ENCODE data around the gene CDPF1.

The CDPF1 gene

DNA sequence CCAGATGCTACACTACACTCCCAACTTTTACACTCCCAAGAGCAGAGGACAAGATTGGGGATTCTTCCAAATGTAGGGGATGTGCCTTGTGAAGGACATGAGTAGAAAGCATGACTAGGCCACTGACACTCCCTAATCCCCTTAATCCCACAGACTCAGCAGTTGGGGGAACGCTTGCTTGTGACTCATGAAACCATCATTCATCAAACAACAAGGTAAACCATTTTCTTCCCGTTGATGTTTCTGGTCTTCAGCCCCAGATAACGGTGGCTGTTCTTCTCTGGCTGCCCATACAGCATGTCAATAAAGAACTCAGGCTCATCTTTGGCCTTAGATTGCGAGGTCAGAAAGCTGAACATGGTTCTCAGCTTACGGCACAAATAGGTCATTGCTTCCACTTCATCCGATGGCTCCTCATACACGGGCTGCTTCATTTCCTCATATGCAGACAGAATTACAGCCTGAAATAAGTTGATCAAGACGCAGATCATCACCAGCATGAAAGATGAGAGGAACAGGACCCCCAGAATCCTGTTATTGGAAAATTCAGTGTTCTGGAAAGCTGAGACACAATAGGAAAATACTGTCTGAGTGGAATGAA is 6.4 kb upstream of the CDPF1 start:
- FAIRE-seq, result no peak

DNA sequence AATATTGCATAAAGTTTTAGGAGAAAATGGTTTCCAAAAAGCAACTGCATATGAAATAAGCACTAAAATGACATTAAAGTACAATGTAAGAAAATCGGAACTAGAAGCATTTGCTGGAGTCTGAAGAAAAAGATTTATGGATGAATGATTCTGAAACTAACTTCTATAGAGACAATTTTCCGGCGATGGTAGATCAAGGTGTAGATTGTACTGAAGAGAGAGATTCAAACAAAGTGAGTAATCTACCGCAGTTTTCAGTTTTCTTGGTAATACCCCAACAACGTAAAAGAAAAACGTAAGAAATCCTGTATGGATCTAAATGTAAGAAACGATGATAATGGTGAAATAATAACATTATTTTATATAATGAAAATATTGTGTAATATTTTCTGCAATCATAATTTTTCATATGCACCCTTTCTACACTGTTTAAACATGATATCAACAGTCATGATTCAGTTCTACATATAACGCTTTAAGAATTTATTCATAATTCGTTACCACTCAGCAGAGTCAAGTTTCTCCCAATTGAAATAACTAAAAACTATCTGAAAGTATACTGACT is 1.8 kb upstream of the CDPF1 start:
- no peak for FAIRE-seq

DNA sequence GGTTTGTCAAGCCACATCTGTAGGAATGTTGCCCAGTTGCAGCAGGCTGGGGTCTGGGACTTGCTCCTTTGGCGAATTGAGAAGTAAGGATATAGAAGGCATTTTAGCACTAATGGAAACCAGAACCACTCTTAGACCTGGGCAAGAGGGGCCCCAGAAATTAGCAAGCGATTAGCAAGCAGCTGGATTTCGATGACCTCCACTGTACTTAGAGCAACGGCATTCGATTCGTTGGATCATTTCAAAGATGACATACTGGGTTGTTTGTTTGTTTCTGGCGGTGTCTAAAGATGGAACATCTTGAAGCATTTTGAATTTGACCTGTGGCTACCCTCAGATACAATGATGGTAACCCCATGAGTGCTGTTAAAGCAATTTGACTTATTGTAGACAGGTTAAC is 1.2 kb upstream of the CDPF1 start:
- no peak for FAIRE-seq

DNA sequence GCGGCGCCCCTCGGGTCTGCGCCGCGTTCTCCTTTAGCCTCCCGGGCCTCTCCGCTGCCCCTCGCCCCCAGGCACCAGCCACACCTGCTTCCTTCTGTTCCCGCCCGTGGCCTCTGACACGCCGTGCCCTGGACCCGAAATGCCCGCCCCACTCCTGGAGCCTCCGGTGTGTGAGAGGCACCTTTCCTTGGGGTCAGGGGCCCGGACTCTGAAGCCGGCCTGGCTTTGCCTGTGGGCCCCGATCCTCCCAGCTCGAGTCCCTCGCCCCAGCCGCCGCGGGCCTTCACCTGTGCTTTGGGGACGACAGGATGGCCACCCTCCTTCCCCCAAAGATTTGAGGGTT is 661 bp upstream of the CDPF1 start:
- FAIRE-seq, result no peak

DNA sequence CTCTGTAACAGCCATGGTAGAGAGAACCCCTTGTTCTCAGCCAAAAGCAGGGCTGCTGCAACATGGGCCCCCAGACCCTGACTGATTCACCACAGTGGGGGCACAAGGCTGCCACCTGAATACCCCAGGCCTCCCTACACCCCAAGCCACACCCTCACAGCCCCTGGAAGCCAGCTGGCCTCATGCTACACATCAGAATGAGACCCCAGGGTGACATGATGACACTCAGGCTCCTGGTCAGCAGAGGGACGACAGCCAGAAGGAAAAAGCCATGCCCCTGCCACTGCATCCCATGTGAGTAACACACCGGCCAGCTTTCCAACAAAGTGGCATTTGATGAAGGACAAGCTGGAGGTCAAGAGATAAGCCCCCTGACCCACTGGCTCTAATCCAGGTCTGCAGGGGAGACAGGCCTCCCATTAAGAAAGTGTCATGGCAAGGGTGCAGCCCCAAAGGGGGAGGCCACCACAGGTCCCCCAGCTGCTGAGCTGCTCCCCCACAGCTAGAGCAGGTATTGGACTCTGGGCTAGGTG is 2.6 kb downstream of the CDPF1 start:
- no peak for FAIRE-seq

DNA sequence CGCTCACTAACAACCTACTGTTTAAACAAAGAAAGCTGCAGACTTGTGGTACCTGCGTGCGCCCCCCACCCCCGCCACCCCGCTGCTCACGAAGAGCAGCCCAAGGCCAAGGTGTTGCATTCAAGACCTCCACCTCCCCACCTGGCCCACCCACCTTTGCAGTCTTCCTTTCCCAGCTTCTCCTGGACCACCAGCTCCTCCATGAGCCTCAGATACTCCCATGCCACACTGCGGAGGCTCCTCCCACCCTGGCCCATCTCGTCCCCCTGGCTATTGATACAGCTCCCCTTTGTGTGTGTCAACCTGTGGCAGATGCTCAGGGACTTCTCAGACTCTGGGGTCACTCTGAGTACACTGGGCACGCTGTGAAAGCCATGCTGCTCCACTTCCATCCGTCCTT is 3.9 kb downstream of the CDPF1 start:
- no peak for FAIRE-seq

DNA sequence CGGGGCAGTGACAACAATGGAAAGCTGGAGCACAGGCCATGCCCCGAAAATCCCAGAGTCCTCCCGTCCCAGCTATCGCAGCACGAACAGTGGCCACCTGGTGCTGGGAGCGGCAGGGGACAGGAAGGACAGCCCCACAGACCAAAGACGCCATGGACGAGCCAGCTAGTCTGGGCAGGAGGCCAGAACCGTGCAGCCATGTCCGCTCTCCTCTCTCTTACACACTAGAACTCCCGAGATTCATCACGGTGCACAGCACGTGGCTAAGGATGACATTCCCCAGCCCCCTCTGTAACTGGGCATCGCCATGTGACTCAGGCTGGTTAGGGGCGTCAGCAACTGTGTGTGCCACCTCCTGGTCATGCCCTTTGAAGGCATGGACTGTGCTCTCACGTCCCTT is 4.6 kb downstream of the CDPF1 start:
- FAIRE-seq, result no peak

DNA sequence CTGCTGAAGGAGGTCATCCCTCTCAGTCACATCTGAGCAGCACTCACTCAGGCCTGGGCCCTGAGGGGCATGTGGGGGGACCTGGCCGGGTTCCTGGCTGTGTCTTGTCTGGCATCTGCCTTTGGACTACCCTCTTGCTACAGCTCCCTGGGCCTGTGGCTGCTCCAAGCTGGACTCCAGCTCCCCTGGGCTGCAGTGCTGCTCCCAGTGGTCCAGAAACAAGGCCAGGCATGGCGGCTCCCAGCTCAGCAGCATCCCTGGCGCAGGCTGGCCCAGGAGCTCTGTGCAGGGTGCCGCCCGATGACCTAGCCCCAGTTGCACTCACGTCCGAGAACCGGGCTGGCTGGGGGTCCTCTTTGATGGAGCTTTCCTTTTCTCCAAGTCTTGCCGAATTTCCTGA is 5.3 kb downstream of the CDPF1 start:
- FAIRE-seq, result no peak

DNA sequence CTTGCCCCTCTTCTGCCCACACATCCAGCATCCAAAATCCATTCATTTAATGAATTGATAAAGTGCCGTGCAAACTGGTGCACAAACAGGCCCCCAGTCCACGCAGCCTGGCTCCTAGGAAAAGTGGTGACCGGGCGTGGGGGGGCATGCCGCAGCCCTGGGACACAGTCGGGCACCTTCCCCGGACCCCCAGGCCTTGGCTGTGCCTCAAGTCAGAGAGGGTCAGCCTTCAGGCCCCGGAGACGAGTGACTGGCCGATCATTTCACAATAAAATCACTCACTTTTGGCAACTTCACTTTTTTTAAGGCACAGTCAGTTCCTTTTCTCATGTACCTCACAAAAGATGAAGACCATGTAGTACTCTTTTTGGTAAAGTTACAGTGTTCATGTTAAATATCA is 8.0 kb downstream of the CDPF1 start:
- no peak for FAIRE-seq

DNA sequence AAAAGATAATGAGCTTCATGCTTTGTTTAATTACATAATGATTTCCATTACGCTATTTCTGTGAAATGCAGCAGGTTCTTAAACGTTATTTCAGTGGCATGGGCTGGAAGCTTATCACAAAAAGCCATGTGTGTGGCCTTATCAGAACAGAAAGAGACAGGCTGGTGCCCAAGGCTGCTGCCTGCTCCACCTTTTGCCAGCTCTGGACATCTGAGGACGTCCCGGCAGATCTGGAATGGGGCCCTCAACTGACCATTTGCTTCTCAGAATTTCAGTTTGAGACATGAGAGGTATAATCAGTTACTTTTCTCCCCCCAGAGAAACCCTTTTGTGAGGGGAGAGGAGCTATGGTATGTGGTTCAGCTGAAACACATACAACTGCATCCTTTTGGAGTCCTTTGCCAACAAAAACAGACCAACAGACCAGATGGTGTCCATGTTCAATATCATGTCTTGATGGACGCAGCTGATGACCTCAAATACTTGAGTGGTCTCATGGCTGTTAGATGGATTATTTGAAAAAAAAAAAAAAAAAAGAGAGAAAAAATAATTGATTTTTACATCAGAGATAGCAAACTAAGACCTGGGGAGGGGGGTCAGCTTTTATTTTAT is 8.6 kb downstream of the CDPF1 start:
- no peak for FAIRE-seq

DNA sequence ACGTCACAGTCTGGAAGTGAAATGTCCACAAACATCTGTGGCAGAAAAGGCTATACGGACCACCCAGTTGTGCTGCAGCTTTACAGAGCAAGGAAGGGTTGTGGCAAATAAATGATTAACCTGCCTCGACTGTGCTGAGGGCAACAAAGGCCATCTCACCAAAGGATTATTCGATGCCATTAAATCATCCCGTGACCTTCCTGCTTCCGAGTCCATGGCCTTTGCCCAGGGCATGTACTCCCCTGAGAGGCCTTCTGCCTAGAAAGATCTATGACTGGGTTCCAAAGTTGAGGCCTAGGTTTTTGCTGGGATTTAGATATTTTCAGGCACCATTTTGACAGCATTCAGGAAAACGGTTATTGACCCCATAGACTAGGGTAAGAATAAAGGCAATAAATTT is 9.2 kb downstream of the CDPF1 start:
- no peak for FAIRE-seq

DNA sequence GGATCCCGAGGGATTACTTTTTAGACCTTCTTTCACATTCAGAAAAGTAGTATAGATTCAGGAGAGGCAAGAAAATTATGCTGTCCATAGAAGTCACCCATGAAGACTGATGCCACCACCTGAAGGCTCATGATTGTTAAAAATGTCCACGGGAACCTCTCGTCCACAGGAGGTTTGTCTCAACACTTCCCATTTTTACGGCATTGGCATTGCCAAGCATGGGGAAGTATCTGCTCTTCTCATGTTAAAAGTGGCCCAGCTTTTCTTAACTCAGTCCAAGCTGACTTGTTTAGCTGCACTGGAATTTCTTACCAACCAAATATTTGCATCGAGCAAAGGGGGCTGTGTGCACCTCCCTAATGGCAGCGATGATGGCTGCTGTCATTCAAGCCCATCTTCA is 9.6 kb downstream of the CDPF1 start:
- no peak for FAIRE-seq

DNA sequence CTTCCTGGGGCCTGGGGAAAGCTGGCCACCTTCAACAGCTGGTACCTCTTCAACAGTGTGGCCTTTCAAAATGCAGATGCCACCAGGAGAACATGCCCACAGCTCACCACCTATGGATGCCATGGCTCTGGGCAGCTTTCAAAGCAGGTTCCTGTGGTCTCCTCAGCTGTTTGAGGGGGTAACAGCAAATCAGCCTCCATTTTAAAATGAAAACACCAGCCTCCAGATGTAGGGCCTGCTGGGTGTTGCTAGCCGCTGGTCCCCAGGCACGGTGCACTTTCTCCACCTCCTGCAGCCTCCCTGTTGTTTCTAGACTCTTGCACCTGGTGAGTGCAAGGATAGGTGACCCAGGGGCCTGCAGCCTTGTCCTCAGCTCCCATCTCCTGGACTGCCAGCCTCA is 10.0 kb downstream of the CDPF1 start:
- no peak for FAIRE-seq

DNA sequence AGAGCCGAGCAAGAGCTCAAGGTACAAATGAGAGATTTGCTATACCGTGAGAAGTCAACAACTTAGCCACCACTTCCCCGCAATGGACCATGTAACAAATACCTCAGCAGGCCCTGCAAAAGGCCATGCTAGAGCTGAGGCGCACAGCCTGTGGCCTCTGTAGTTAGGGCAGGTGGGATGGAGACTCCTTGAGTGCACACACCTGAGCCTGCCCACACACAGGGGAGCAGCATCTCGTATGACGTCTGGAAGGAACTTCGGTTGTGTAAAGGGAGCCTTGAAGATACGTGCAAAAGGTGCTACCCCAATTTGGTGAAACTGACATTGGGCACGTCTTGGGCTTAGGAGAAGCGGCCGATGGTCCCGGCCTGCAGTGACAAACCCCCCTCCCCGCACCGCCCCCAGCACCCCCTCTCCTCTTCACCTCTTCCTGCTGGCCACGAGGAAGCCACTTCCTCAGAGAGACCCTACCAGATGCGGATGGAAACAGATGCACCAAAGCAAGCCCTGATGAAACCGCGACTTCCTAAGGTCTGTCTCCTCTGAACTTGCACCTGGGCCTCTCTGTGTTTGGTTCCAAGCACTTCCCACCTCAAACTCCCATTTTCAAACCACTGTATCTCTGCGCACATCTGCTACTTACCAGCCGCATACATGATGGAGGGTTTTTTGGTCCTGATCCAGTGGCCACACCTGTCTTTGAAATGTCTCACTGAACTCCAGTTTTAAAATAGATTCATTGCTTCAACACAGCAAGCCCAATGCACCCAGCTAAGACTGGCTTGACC is 10.6 kb downstream of the CDPF1 start:
- FAIRE-seq, result no peak

DNA sequence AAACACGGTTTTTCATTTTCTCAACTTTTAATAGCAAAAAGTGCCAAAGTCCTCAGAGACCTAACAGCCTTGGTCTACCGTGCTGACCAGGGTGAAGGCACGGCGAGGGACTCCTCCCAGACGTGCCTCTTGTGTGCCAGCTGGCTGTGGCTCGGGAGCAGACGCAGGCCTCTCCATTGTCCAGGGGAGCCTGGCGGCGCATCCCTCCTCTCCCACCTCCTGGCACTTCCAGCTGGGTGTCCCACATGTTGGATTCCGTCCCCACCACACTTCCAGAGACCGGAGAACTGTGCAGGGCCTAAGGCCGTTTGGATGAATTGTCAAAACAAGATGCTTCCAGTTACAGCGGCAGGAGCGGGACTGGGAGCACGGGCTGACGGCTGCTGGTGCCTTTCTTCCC is 11.6 kb downstream of the CDPF1 start:
- no peak for FAIRE-seq

DNA sequence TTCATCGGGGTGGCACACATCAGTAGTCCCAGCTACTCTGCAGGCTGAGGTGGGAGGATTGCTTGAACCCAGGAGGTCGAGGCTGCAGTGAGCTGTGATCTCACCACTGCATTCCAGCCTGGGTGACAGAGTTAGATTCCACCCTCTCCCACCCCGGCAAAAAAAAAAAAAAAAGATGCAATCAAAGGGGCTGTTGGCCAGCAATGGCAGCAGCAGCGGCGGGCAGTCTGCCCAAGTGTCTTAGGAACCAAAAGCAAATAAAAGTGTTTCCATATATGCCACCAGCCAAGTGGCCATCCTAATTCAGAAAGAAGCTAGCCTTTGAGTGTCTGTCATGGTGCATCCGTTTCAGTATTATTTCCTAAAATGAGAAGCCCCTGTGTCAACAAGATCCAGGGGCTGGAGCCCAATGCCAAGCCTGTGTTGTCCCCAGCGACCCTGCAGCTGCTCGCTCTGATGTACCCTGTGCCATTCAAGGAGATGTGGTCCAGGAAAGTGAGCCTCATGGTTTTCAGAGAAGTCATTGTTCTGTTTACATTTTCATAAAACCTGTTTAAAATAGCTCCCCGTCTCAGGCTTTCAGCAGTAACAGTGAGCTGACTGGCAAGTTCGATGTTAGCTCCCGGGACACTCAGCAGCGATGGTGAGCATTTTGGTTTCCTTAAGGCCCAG is 12.5 kb downstream of the CDPF1 start:
- no peak for FAIRE-seq

DNA sequence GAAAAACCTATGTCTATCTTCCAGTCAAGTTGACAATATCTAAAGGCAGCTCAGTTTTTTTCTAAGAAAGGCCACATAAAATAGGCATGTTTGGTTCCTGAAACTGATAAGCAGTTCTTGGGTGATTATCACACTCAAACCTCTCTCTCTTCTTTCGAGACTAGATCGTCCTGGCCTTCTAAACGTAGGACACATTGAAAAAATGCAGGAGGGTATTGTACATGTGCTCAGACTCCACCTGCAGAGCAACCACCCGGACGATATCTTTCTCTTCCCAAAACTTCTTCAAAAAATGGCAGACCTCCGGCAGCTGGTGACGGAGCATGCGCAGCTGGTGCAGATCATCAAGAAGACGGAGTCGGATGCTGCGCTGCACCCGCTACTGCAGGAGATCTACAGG is 15.1 kb downstream of the CDPF1 start:
- no peak for FAIRE-seq

DNA sequence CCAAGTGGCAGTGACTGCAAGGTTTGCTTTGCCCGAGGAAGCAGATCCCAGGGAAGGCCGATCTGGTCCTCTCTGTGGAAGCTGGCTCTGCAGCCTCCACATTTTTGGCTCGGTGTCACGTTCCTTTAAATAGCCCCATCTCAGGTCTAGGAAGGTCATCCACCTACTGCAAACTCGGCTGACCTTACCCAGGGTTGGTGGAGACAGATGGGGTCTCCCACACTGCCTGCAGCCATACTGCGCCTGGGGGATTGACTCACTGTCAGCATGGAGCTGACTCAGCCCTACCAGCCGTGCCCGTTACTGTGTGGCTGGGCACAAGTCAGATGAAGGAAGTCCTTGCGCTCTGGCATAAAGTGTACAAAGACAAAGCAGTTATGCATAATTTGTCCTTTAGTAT is 16.9 kb downstream of the CDPF1 start:
- FAIRE-seq, result no peak

DNA sequence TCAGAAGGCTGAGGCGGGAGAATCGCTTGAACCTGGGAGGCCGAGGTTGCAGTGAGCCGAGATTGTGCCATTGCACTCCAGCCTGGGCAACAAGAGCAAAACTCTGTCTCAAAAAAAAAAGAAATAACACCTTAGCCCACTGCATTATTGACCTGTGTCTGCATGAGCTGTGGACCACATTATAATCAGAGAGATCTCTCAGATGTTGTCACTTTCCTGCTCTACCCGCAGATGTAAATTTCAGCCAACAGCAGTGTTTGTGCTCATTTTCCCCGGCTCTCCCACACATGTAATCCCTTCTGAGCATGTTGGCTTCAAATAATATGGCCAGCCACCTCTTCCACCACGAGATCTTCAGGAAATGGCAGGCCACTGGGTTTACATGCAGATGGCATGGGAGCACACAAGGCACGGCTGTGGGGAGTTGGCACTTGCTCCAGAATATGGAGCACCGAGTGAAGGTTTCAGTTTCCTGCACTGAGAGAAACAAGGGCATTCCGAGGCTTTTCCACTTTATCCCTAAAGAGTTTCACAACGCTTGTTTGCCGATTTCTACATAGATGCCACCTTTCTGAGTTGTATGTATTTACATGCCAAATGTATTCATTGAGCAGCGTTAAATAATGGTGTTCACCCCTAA is 19.7 kb downstream of the CDPF1 start:
- FAIRE-seq, result no peak

DNA sequence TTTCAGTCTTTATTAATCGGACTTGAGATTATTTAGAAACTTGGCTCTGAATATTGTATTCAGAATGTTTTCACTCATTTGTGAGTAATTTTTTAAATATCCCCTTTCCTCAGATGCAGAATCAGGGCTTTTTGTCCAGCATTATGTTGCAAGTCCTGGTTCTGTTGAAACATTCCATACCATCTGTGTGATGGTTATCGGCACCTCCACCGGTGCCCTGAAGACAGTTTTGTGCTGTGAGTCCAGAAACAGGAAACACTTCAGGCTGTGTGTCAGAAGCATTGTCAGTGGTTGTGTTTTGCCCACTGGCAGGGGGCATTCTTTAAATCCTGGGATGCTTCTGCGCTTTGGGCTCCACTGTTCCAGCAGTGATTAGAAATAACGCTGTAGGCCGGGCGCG is 20.4 kb downstream of the CDPF1 start:
- no peak for FAIRE-seq

DNA sequence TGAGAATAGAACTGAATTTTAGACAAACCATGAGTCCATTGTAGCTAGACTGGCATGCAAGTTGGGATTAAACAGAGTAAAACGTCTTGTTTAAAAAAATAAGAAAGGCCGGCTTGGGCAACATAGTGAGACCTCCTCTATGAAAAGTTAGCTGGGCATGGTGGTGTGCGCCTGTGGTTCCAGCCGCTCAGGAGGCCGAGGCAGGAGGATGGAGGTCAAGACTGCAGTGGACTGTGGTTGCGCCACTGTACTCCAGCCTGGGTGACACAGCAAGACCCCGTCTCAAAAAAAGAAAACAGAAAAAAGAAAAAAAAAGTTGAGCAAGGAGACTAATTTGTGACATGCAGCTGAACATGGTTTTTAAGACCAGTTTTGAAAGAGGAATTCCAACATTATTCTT is 23.5 kb downstream of the CDPF1 start:
- FAIRE-seq, result no peak

DNA sequence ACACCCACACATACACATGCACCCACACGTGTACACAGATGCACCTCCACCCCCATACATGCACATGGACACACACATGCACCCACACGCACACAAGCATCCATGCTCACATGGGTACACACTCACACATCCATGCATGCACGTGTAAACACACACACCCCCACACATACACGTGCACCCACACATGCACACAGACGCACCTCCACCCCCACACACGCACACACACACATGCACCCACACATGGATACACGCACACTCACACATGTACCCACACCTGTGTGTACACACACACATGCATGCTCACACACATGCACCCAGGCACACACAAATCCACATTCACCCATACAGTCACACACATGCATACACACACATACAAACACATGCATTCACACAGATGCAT is 24.5 kb downstream of the CDPF1 start:
- FAIRE-seq, result no peak

DNA sequence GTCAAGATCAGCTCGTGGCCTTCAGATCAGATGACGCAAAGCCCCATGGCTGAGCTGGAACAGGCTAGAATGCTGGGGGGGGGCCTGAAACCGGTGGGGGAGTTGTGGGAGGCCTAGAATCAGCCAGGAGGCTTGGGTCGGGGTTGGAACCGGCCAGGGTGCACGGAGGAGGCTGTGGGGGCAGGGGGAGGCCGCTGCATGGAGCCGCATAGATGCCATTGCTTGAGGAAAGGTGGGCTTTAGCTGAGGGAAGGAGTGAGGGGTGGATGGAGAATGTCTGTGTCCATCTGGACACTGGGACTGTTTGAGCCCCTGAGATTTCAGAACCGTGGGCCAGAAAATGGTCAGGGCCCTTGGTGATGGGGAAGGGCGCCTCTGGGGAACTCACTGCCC is 25.2 kb downstream of the CDPF1 start:
- no peak for FAIRE-seq
